ENCODE results near the gene AMD1.

DNA sequence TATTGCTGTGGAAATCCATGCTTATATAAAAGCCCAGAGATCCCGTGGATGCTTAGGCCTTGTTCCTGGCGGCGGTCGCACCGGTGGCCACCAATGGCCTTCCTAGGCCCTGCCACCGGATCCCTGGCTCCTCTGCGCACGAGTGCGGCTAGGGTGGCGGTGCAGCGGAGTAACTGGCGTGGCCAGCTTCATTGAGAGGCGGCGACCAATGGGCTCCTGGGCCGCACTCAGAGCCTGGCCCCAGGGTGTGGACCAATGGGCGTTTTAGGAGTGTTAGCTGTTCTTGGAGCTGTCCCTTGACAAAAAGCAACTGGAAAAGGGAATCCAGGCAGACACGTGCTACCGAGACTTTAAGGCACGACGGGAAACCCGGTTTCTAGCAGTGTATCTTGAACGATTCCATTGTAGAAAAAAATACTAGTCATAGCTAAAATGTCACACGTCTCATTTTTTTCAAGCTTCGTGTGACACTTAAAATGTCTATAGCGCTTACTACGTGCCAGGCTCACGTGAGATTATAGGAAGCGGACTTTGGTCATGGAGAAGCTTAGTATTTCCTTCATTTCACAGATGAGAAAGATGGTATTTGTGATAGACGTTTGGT, 1.7 kb downstream of the AMD1 start:
- TF ChIP-seq, protein P1, sequence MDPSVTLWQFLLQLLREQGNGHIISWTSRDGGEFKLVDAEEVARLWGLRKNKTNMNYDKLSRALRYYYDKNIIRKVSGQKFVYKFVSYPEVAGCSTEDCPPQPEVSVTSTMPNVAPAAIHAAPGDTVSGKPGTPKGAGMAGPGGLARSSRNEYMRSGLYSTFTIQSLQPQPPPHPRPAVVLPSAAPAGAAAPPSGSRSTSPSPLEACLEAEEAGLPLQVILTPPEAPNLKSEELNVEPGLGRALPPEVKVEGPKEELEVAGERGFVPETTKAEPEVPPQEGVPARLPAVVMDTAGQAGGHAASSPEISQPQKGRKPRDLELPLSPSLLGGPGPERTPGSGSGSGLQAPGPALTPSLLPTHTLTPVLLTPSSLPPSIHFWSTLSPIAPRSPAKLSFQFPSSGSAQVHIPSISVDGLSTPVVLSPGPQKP (IDR thresholded peaks at IDR 0.05; ENCODE audit: low read depth, low read length), result no peak
- TF ChIP-seq, protein P2, sequence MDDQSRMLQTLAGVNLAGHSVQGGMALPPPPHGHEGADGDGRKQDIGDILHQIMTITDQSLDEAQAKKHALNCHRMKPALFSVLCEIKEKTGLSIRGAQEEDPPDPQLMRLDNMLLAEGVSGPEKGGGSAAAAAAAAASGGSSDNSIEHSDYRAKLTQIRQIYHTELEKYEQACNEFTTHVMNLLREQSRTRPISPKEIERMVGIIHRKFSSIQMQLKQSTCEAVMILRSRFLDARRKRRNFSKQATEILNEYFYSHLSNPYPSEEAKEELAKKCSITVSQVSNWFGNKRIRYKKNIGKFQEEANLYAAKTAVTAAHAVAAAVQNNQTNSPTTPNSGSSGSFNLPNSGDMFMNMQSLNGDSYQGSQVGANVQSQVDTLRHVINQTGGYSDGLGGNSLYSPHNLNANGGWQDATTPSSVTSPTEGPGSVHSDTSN (IDR thresholded peaks at IDR 0.05), result no peak
- TF ChIP-seq HOXA7 (CRISPR knock-in tag; IDR thresholded peaks at IDR 0.05), result no peak
- TF ChIP-seq POLR2A (IDR thresholded peaks at IDR 0.05; ENCODE audit: low read length), result peak; percentile 78

Data from A549 (cell line).